GM03348 (cell line): Measurements from ENCODE around the gene DOCK6.

ENCODE experiments used
- DNase-seq: peaks from one replicate; pipeline ENCODE4 v3.0.0; 2012; ENCODE audit warnings: low spot score

DOCK6 gene

GRCh38 chr19:11244846-11245589 is 17.3 kb downstream of the DOCK6 start:
- DNase-seq = no peak

- DNase-seq = no peak
These were observed 18.5 kb downstream of the DOCK6 start for GRCh38 chr19:11243798-11244169.

GRCh38 chr19:11242864-11243797 is 19.2 kb downstream of the DOCK6 start:
- peak; percentile 93 for DNase-seq

- DNase-seq = no peak
These were observed 20.3 kb downstream of the DOCK6 start for GRCh38 chr19:11242025-11242424.

GRCh38 chr19:11240008-11240444 is 22.3 kb downstream of the DOCK6 start:
- no peak for DNase-seq

- no peak for DNase-seq
These were observed 22.8 kb downstream of the DOCK6 start, which contains the start of gene ANGPTL8 for GRCh38 chr19:11239377-11240000. ANGPTL8 (plus strand) TSS chr19:11239619; CDS start chr19:11239638, 19 bp downstream.

GRCh38 chr19:11238781-11239376 is 23.4 kb downstream of the DOCK6 start:
- no peak for DNase-seq

- no peak for DNase-seq
These were observed 24.3 kb downstream of the DOCK6 start for GRCh38 chr19:11238041-11238440.

- DNase-seq = no peak
These were observed 25.0 kb downstream of the DOCK6 start for GRCh38 chr19:11237321-11237720.

GRCh38 chr19:11236324-11237301 is 25.7 kb downstream of the DOCK6 start:
- DNase-seq = no peak

- no peak for DNase-seq
These were observed 27.7 kb downstream of the DOCK6 start for GRCh38 chr19:11234486-11235075.

GRCh38 chr19:11233073-11233472 is 29.3 kb downstream of the DOCK6 start:
- no peak for DNase-seq

GRCh38 chr19:11232555-11232954 is 29.8 kb downstream of the DOCK6 start:
- no peak for DNase-seq

GRCh38 chr19:11230621-11231386 is 31.5 kb downstream of the DOCK6 start:
- DNase-seq = no peak

- DNase-seq = no peak
These were observed 35.0 kb downstream of the DOCK6 start for GRCh38 chr19:11227195-11227886.

GRCh38 chr19:11226716-11227166 is 35.6 kb downstream of the DOCK6 start:
- no peak for DNase-seq

- no peak for DNase-seq
These were observed 36.5 kb downstream of the DOCK6 start for GRCh38 chr19:11225815-11226214.

GRCh38 chr19:11225172-11225571 is 37.2 kb downstream of the DOCK6 start:
- no peak for DNase-seq

GRCh38 chr19:11224429-11224828 is 37.9 kb downstream of the DOCK6 start:
- DNase-seq = no peak
